ENCODE measurements around the gene IWS1. TPM values are rescaled to one million over a fixed set of nuclear protein-coding genes. Genes with fewer than 3 reads are reported as not detected.

The IWS1 gene
- total and polyA plus RNA-seq, 9 of the 15 experiments (the other 6 are each of a cell fraction or from before 2014, with no cell fraction given): 20.8 to 67.2 (median 46.6) TPM

- Histone ChIP-seq H4K20me1 (replicated peaks; ENCODE audit: control insufficient read depth, insufficient read depth, low read length) (peaks cover under 1% of the 10 kb centered on the region; the same call in 1 of the 2 replicates), H3K79me2 (ENCODE audit: control insufficient read depth, insufficient read depth, low read length) (peaks cover 95% of the 10 kb centered on the region), H3K9ac (ENCODE audit: insufficient read depth in 1 of 2, low read depth in 2 of 2, low read length in 2 of 2) (no peak overlapping the region), H2AFZ (ENCODE audit: low read depth, low read length) (no peak overlapping the region), H3K27me3 (ENCODE audit: control insufficient read depth in 2 of 2, insufficient read depth in 2 of 2, low read length in 2 of 2) (no peaks in the 10 kb centered on the region), H3K36me3 (ENCODE audit: control insufficient read depth, insufficient read depth, low read length) (peaks cover 77% of the 10 kb centered on the region; the same call in 2 of the 3 replicates), H3K9me1 (ENCODE audit: control insufficient read depth, insufficient read depth, low read length) (no peaks in the 10 kb centered on the region), H3K4me1 (replicated peaks in 1 of 2; ENCODE audit: control insufficient read depth in 2 of 2, insufficient read depth in 2 of 2, low read length in 2 of 2) (peaks cover 0 to 2% of the 10 kb centered on the region in 2 experiments; a peak in 2 of 5 replicates), H3K4me2 (ENCODE audit: insufficient read depth, low read length) (no peak overlapping the region), H3K9me3 (replicated peaks; ENCODE audit: control insufficient read depth, insufficient read depth, low read depth, low read length) (no peaks in the 10 kb centered on the region), H3K4me3 (no peak overlapping the region), H3K27ac (ENCODE audit: extremely low read depth, low read depth, low read length) (no peak overlapping the region)
- TF ChIP-seq GATA2 (CRISPR knock-in tag; IDR thresholded peaks at IDR 0.05) (no peak), BMI1 (IDR thresholded peaks at IDR 0.05; ENCODE audit: low read length) (no peak), ZNF274 (IDR thresholded peaks at IDR 0.05; ENCODE audit: borderline replicate concordance, low read depth, low read length) (no peak), NFXL1 (CRISPR knock-in tag; IDR thresholded peaks at IDR 0.05) (no peak), HIVEP1 (CRISPR knock-in tag; IDR thresholded peaks at IDR 0.05) (no peak), BRF1 (IDR thresholded peaks at IDR 0.05; ENCODE audit: borderline replicate concordance, extremely low read depth, insufficient read length) (no peak), RB1 (IDR thresholded peaks at IDR 0.05; ENCODE audit: low read depth) (no peak), EP300 (IDR thresholded peaks at IDR 0.05; ENCODE audit: low read length) (no peak), ZMIZ1 (IDR thresholded peaks at IDR 0.05; ENCODE audit: low read depth in 2 of 2, low read length in 2 of 2) (no peak), ESRRB (CRISPR knock-in tag; IDR thresholded peaks at IDR 0.05; ENCODE audit: borderline replicate concordance) (no peak), CHCHD3 (CRISPR knock-in tag; IDR thresholded peaks at IDR 0.05) (no peak), NFIC (IDR thresholded peaks at IDR 0.05) (no peak), MAFG (tag; conservative IDR thresholded peaks at IDR 0.05) (no peak)
- in situ Hi-C loops (cut with MboI) (no loop called here), intact Hi-C loops (cut with micrococcal nuclease) (no loop called here)
- 100% methylated on average over 4 of the region's 4 CpGs for WGBS (ENCODE audit: insufficient coverage, low coverage, missing lambda C conversion rate)
- no peak for ATAC-seq
- CTCF ChIA-PET (ENCODE audit: low intra/inter-chr PET ratio): no interaction called here
- FAIRE-seq: no peak
- BruUV-seq (replicated peaks): no TSS peak
- no peak for DNase-seq (ENCODE audit: extremely low read depth in 1 of 4, low spot score in 3 of 4)
- POLR2A ChIA-PET: no interaction called here
These were observed 5.9 kb downstream of the IWS1 start for GRCh38 chr2:127520424-127520823.
